OCI-LY3 (cell line): ENCODE data around the gene PLAAT4.

Experiments
- CTCF ChIP-seq: fragments of 200-600, 300-600 bp; sonication (generic); IDR thresholded peaks from 2 replicates; pipeline ENCODE4 v1.5.1; 2014; ENCODE audit warnings: antibody characterized with exemption, low read length, low read depth
- EZH2phosphoT487 ChIP-seq: fragments of 200-600 bp; shearing (Covaris generic); IDR thresholded peaks from 2 replicates; pipeline ENCODE4 v1.6.1; 2018; ENCODE audit warnings: antibody characterized with exemption, mixed run types, low read depth

- TF ChIP-seq CTCF = no peak
- no peak for TF ChIP-seq EZH2phosphoT487
Observed at GRCh38 chr11:63532799-63533475, 3.7 kb upstream of the PLAAT4 start.
